AG04450 (cell line): ENCODE data around the gene FAAP100. TPM values are rescaled to one million over a fixed set of nuclear protein-coding genes. Genes with fewer than 3 reads are reported as not detected.
A peak's percentile ranks its signal among the peaks of the same experiment; 100 is the strongest.

Source experiments
- CTCF ChIA-PET: fragments of 300-600, 350-600 bp; formaldehyde crosslinking; extraction: SDS; loops from one replicate; lab custom pipeline; 2022; ENCODE audit warnings: antibody characterized with exemption, inconsistent platforms; lab: Charles Lee
- POLR2A ChIA-PET: fragments of 350-600 bp; formaldehyde crosslinking; extraction: SDS; loops from one replicate; lab custom pipeline; 2021; ENCODE audit warnings: antibody characterized with exemption, inconsistent platforms; lab: Yijun Ruan, JAX
- DNase-seq: peaks from one replicate; pipeline ENCODE4 v3.0.0-alpha.2; 2011; ENCODE audit warnings: low read depth, low spot score
- H3K27ac ChIP-seq: one replicate; pipeline ENCODE4 v1.5.1; 2012; ENCODE audit warnings: low read depth, low read length, control low read depth
- H3K27me3 ChIP-seq: one replicate; pipeline ENCODE4 v1.6.0; 2012; ENCODE audit warnings: low read length; ENCODE audit not compliant: control insufficient read depth, insufficient read depth
- H3K4me3 ChIP-seq: 2 replicates; pipeline ENCODE4 v1.5.1; 2011; ENCODE audit warnings: mild to moderate bottlenecking, low read depth, low read length, control low read depth
- H3K9me3 ChIP-seq: 2 replicates; pipeline ENCODE4 v1.5.1; 2012; ENCODE audit warnings: low read length; ENCODE audit not compliant: control insufficient read depth, insufficient read depth
- CTCF ChIP-seq: IDR thresholded peaks from 2 replicates; pipeline ENCODE4 v1.5.1; 2011; ENCODE audit warnings: low read depth, low read length, control low read depth, inconsistent platforms
- polyA plus RNA-seq: library from polyadenylated mRNA; depleted of rRNA; stranded (reverse); fragments of >200 nt; gene quantifications from 2 replicates; pipeline ENCODE4 v1.2.3, GENCODE V29; 2011

The FAAP100 gene
- polyA plus RNA-seq, 1 experiment = 5.3 TPM

GRCh38 chr17:81553616-81554181 is 1.5 kb upstream of the FAAP100 start:
- DNase-seq = peak; percentile 92
- CTCF ChIA-PET = no interaction called here
- H3K27me3 ChIP-seq = no peaks in the 10 kb centered on the region
- H3K9me3 ChIP-seq = peaks cover 4% of the 10 kb centered on the region; the same call in 1 of the 2 replicates
- no peak for TF ChIP-seq CTCF
- POLR2A ChIA-PET = interaction anchor here (0.9 kb wide), 1 partner anchor 13 kb away, joined by 3 read pairs; no protein-coding TSS in a partner anchor
- peak overlapping the region; percentile 89 for H3K4me3 ChIP-seq
- peak overlapping the region; percentile 98 for H3K27ac ChIP-seq

- TF ChIP-seq CTCF = no peak; the same call in 1 of the 2 replicates
- H3K27ac ChIP-seq = peak overlapping the region; percentile 98
- POLR2A ChIA-PET = interaction anchor here (1.0 to 1.2 kb wide), 2 partner anchors 14 kb away, joined by 3 to 9 read pairs; no protein-coding TSS in a partner anchor
Measured at GRCh38 chr17:81553018-81553615, 964 bp upstream of the FAAP100 start.

GRCh38 chr17:81551458-81552243 is 502 bp downstream of the FAAP100 start:
- no peak for DNase-seq
- Histone ChIP-seq H3K27me3 (no peaks in the 10 kb centered on the region), H3K27ac (peak overlapping the region; percentile 21), H3K4me3 (peak overlapping the region; percentile 89), H3K9me3 (peaks cover 4% of the 10 kb centered on the region; the same call in 1 of the 2 replicates)
- CTCF ChIA-PET = interaction anchor here (1.3 kb wide), 1 partner anchor 50 kb away, joined by 7 read pairs; no protein-coding TSS in a partner anchor
- no peak for TF ChIP-seq CTCF
- POLR2A ChIA-PET = interaction anchor here (0.6 to 1.5 kb wide), 8 partner anchors 12 to 330 kb away, joined by 3 to 9 read pairs (median 4); no protein-coding TSS in a partner anchor

More at GRCh38 chr17:81553018-81553615, 964 bp upstream of the FAAP100 start:
- DNase-seq = no peak
- peak overlapping the region; percentile 89 for H3K4me3 ChIP-seq
- peaks cover 4% of the 10 kb centered on the region; the same call in 1 of the 2 replicates for H3K9me3 ChIP-seq
- CTCF ChIA-PET = interaction anchor here (1.3 kb wide), 1 partner anchor 48 kb away, joined by 7 read pairs; no protein-coding TSS in a partner anchor
- H3K27me3 ChIP-seq = no peaks in the 10 kb centered on the region

GRCh38 chr17:81550830-81551457 is 1.2 kb downstream of the FAAP100 start:
- Histone ChIP-seq H3K27ac (peak overlapping the region; percentile 21), H3K9me3 (peaks cover 4% of the 10 kb centered on the region; the same call in 1 of the 2 replicates), H3K27me3 (no peaks in the 10 kb centered on the region), H3K4me3 (peak overlapping the region; percentile 89)
- DNase-seq = no peak
- CTCF ChIA-PET = no interaction called here
- POLR2A ChIA-PET = interaction anchor here (0.6 to 0.9 kb wide), 2 partner anchors 13 to 329 kb away, joined by 4 read pairs; no protein-coding TSS in a partner anchor
- TF ChIP-seq CTCF = no peak
